GM12878 (cell line): Measurements from ENCODE around the gene ANKRD42. TPM values are rescaled to one million over a fixed set of nuclear protein-coding genes. Genes with fewer than 3 reads are reported as not detected.

Source experiments
- ATAC-seq: fragments of 200-7000 bp; cut with Tn5 transposase; 3 replicates; pipeline ENCODE4 v1.9.1; 2020; ENCODE audit warnings: mild to moderate bottlenecking, moderate library complexity
- BruUV-seq: library from RNA; stranded (reverse); fragments of 400-500 nt; replicated peaks from 2 replicates; lab custom pipeline; 2021; lab: Mats Ljungman, UMichigan
- CTCF ChIA-PET: fragments of 300-600 bp; sonication (Branson Sonifier 250); formaldehyde crosslinking; extraction: SDS; loops from one replicate; lab custom pipeline; 2021; ENCODE audit warnings: inconsistent platforms; lab: Yijun Ruan, JAX
- POLR2A ChIA-PET: fragments of 350-600 bp; formaldehyde crosslinking; extraction: SDS; loops from one replicate; lab custom pipeline; 2021; ENCODE audit warnings: inconsistent platforms; lab: Charles Lee
- RAD21 ChIA-PET: fragments of 300-600 bp; sonication (Branson Sonifier 250); formaldehyde crosslinking; loops from one replicate; lab custom pipeline; 2023; ENCODE audit warnings: antibody characterized with exemption; ENCODE audit not compliant: unreplicated experiment; lab: Charles Lee
- SMC1A ChIA-PET: fragments of 300-600 bp; sonication (Branson Sonifier 250); formaldehyde crosslinking; loops from one replicate; lab custom pipeline; 2023; ENCODE audit not compliant: unreplicated experiment, uncharacterized antibody; lab: Charles Lee
- DNase-seq: peaks from one replicate; pipeline ENCODE4 v3.0.0-alpha.2; 2011; ENCODE audit warnings: low read depth, low spot score
- FAIRE-seq: peaks from 3 replicates; lab custom pipeline; 2011; peaks lifted over from hg19 to GRCh38; lab: Jason Lieb, UNC
- H2AFZ ChIP-seq: 2 replicates; pipeline ENCODE4 v1.6.0; 2011; ENCODE audit warnings: low read depth, low read length, control low read depth; ENCODE audit not compliant: control insufficient read depth
- H3K27ac ChIP-seq: 2 replicates; pipeline ENCODE4 v1.5.1; 2011; ENCODE audit warnings: control low read depth; ENCODE audit not compliant: control insufficient read depth, insufficient read depth
- H3K27me3 ChIP-seq, 2 experiments: replicated peaks in 1 of 2; 2 replicates each; pipeline versions ENCODE4 v1.6.0 to v1.6.1; 2011; ENCODE audit warnings: low read length in 1 of 2; ENCODE audit not compliant: control insufficient read depth in 2 of 2, insufficient read depth in 2 of 2
- H3K36me3 ChIP-seq, 2 experiments: 2 replicates each; pipeline ENCODE4 v1.5.1; 2011; ENCODE audit warnings: low read length in 1 of 2; ENCODE audit not compliant: control insufficient read depth in 2 of 2, insufficient read depth in 2 of 2
- H3K4me1 ChIP-seq: 2 replicates; pipeline ENCODE4 v1.6.1; 2011; ENCODE audit warnings: mild to moderate bottlenecking, low read length, moderate library complexity, mixed read lengths; ENCODE audit not compliant: control insufficient read depth, insufficient read depth
- H3K4me2 ChIP-seq: 2 replicates; pipeline ENCODE4 v1.6.0; 2011; ENCODE audit warnings: control low read depth; ENCODE audit not compliant: control insufficient read depth, insufficient read depth
- H3K4me3 ChIP-seq: fragments of 200-600 bp; sonication (generic); 2 replicates; pipeline ENCODE4 v1.5.1; 2016
- H3K79me2 ChIP-seq: 2 replicates; pipeline ENCODE4 v1.6.0; 2011; ENCODE audit warnings: low read length; ENCODE audit not compliant: control insufficient read depth, insufficient read depth
- H3K9ac ChIP-seq: 2 replicates; pipeline ENCODE4 v1.8.0; 2011; ENCODE audit warnings: low read length, control low read depth, mixed read lengths; ENCODE audit not compliant: control insufficient read depth, insufficient read depth
- H3K9me3 ChIP-seq: replicated peaks from 3 replicates; pipeline ENCODE4 v1.5.1; 2011; ENCODE audit warnings: mild to moderate bottlenecking, low read length; ENCODE audit not compliant: control insufficient read depth, insufficient read depth
- H4K20me1 ChIP-seq: 2 replicates; pipeline ENCODE4 v1.6.0; 2011; ENCODE audit not compliant: control insufficient read depth, insufficient read depth
- JUNB ChIP-seq: IDR thresholded peaks from 2 replicates; pipeline ENCODE4 v1.6.1; 2016; ENCODE audit warnings: antibody characterized with exemption, mild to moderate bottlenecking
- PAX8 ChIP-seq: fragments of 450-650 bp; IDR thresholded peaks from 2 replicates; pipeline ENCODE4 v1.6.1; 2017; ENCODE audit warnings: mild to moderate bottlenecking, moderate library complexity
- RUNX3 ChIP-seq: IDR thresholded peaks from 2 replicates; pipeline ENCODE4 v1.6.1; 2012; ENCODE audit warnings: low read length, inconsistent platforms
- ZNF384 ChIP-seq: IDR thresholded peaks from 2 replicates; pipeline ENCODE4 v1.6.1; 2012; ENCODE audit warnings: low read depth, mild to moderate bottlenecking, low read length, improper control_type of control experiment, borderline replicate concordance
- WGBS: methylation state at CpG from one replicate; pipeline ENCODE4 v1.1.6; 2016; ENCODE audit warnings: low lambda C conversion rate; ENCODE audit not compliant: insufficient replicate concordance, insufficient coverage; ENCODE audit errors: missing lambda C conversion rate; 5-methylcytosine and 5-hydroxymethylcytosine counted together
- in situ Hi-C: fragments of 300-500 bp; cut with MboI; formaldehyde crosslinking; loops from 9 replicates; pipeline ENCODE4 v1.14.3; 2018; ENCODE audit warnings: mixed read lengths
- intact Hi-C: fragments of 100-400 bp; cut with micrococcal nuclease; formaldehyde crosslinking; loops from one replicate; pipeline ENCODE4 v1.14.2; 2022; ENCODE audit not compliant: unreplicated experiment
- polyA plus RNA-seq, 11 experiments: library from polyadenylated mRNA; depleted of rRNA in 4 of 11; unstranded in 6 of 11; stranded (reverse) in 5 of 11; fragments of >200 nt; fragmentation: Nextera tagmentation in 4 of 11; fragmentation: Illumina TruSeq in 1 of 11; extraction: Ambion mirVana in 4 of 11; extraction: Trizol in 1 of 11; gene quantifications; 1 replicate in 1 of 11; 2 replicates in 10 of 11; pipeline versions ENCODE4 v1.2.1 to v1.2.3, GENCODE V29; 2011 to 2016; ENCODE audit warnings: inconsistent platforms in 2 of 11, missing spikeins in 2 of 11, low read depth in 1 of 11
- total RNA-seq, 4 experiments: library from RNA; depleted of rRNA in 3 of 4; stranded (reverse); fragments of >200 nt in 3 of 4; fragmentation: Illumina TruSeq in 1 of 4; extraction: Trizol in 1 of 4; gene quantifications; 2 replicates each; pipeline versions ENCODE4 v1.2.1 to v1.2.3, GENCODE V29; 2013 to 2021
- TF ChIP-seq, protein P1 (sequence below): fragments of 450-650 bp; IDR thresholded peaks from 2 replicates; pipeline ENCODE4 v1.6.1; 2017; ENCODE audit warnings: mild to moderate bottlenecking, moderate library complexity

Gene ANKRD42
- total and polyA plus RNA-seq, 10 of the 15 experiments (the other 5 are each of a cell fraction or from before 2014, with no cell fraction given): 0.68 to 3.2 (median 2.0) TPM

DNA sequence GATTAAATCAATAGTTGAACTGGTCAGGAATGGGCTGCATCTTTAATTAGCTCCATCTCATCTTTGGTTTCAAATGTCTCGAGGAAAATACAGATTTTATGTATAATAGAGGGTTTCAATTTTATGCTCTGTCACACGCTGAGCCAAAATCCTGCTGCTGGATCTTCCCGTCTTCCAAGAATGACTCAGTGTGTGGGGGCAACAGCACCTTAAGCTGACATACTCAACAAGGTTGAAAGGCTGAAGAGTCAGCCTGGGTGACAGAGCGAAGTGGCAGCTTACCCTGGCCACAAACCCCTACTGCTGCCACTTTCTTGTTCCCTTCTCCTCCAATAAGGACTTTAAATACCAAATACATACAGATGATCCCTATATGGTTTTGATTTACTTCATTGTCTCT lies 45.6 kb upstream of the ANKRD42 start (continued):
- TF ChIP-seq PAX8: no peak
- TF ChIP-seq, protein P1, sequence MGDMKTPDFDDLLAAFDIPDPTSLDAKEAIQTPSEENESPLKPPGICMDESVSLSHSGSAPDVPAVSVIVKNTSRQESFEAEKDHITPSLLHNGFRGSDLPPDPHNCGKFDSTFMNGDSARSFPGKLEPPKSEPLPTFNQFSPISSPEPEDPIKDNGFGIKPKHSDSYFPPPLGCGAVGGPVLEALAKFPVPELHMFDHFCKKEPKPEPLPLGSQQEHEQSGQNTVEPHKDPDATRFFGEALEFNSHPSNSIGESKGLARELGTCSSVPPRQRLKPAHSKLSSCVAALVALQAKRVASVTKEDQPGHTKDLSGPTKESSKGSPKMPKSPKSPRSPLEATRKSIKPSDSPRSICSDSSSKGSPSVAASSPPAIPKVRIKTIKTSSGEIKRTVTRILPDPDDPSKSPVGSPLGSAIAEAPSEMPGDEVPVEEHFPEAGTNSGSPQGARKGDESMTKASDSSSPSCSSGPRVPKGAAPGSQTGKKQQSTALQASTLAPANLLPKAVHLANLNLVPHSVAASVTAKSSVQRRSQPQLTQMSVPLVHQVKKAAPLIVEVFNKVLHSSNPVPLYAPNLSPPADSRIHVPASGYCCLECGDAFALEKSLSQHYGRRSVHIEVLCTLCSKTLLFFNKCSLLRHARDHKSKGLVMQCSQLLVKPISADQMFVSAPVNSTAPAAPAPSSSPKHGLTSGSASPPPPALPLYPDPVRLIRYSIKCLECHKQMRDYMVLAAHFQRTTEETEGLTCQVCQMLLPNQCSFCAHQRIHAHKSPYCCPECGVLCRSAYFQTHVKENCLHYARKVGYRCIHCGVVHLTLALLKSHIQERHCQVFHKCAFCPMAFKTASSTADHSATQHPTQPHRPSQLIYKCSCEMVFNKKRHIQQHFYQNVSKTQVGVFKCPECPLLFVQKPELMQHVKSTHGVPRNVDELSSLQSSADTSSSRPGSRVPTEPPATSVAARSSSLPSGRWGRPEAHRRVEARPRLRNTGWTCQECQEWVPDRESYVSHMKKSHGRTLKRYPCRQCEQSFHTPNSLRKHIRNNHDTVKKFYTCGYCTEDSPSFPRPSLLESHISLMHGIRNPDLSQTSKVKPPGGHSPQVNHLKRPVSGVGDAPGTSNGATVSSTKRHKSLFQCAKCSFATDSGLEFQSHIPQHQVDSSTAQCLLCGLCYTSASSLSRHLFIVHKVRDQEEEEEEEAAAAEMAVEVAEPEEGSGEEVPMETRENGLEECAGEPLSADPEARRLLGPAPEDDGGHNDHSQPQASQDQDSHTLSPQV: no peak

- CTCF ChIA-PET: interaction anchor here (0.6 to 1.4 kb wide), 4 partner anchors 9 to 662 kb away, joined by 3 to 4 read pairs (median 3); no protein-coding TSS in a partner anchor
- 49% methylated on average over 2 of the region's 2 CpGs for WGBS
- Histone ChIP-seq H3K27me3 (no peaks in the 10 kb centered on the region), H3K36me3 (no peaks in the 10 kb centered on the region), H2AFZ (no peak overlapping the region), H3K4me3 (no peak overlapping the region)
- no peak for DNase-seq
- intact Hi-C loops: no loop called here
- FAIRE-seq: no peak
- SMC1A ChIA-PET: interaction anchor here (0.6 to 1.6 kb wide), 6 partner anchors 9 to 129 kb away, joined by 3 to 6 read pairs (median 4); no protein-coding TSS in a partner anchor
- no peak for TF ChIP-seq ZNF384
- TF ChIP-seq RUNX3: peak; percentile 59
- TF ChIP-seq JUNB: peak; percentile 65
- TF ChIP-seq, all 136 proteins: peak for 2
- H3K9me3 ChIP-seq: no peaks in the 10 kb centered on the region
- ChIA-PET RAD21 (interaction anchor here (1.0 kb wide), 2 partner anchors 9 to 229 kb away, joined by 3 to 4 read pairs; no protein-coding TSS in a partner anchor), POLR2A (interaction anchor here (0.6 to 1.3 kb wide), 4 partner anchors 9 to 79 kb away, joined by 3 to 7 read pairs (median 4); partner anchors contain the start of gene RAB30)
- no peaks in the 10 kb centered on the region for H4K20me1 ChIP-seq
- in situ Hi-C loops: no loop called here
- no peak overlapping the region for H3K9ac ChIP-seq
- no TSS peak for BruUV-seq
- H3K79me2 ChIP-seq: no peaks in the 10 kb centered on the region
- no peak overlapping the region for H3K4me2 ChIP-seq
- ATAC-seq: peak; percentile 29; the same call in 2 of the 3 replicates
- H3K27ac ChIP-seq: no peak overlapping the region
- H3K4me1 ChIP-seq: peaks cover 2% of the 10 kb centered on the region; the same call in 1 of the 2 replicates
Measured at GRCh38 chr11:83150450-83150849, 43.1 kb upstream of the ANKRD42 start.
